Right lobe of liver (tissue), 6 donors: ENCODE measurements around the gene APBA1. TPM values are rescaled to one million over a fixed set of nuclear protein-coding genes. Genes with fewer than 3 reads are reported as not detected.
A peak's percentile ranks its signal among the peaks of the same experiment; 100 is the strongest.

ENCODE experiments used
- ATAC-seq, 4 donors: fragments of 200-7000 bp; cut with Tn5 transposase; one replicate each; pipeline ENCODE4 v1.9.1; 2020; ENCODE audit warnings: mild to moderate bottlenecking in 4 of 4, moderate library complexity in 4 of 4
- DNase-seq, 3 donors: peaks; one replicate each; pipeline ENCODE4 v3.0.0-alpha.2; 2020
- H3K27ac ChIP-seq, 3 donors: fragments of 200-600 bp; one replicate each; pipeline ENCODE4 v1.8.0; 2022
- H3K27me3 ChIP-seq, 2 donors: fragments of 200-600 bp; one replicate each; pipeline ENCODE4 v1.8.0; 2022
- H3K36me3 ChIP-seq, 4 donors: fragments of 200-600 bp; sonication (generic) in 1 of 4; one replicate each; pipeline versions ENCODE4 v1.5.1 to v1.8.0; 2017 to 2022; ENCODE audit warnings: control low read depth in 1 of 4
- H3K4me1 ChIP-seq, 4 donors: fragments of 200-600 bp; sonication (generic) in 1 of 4; one replicate each; pipeline versions ENCODE4 v1.5.1 to v1.8.0; 2017 to 2022; ENCODE audit warnings: control low read depth in 1 of 4
- H3K4me3 ChIP-seq, 3 donors: fragments of 200-600 bp; one replicate each; pipeline ENCODE4 v1.8.0; 2022
- H3K9me3 ChIP-seq, 4 donors: fragments of 200-600 bp; sonication (generic) in 1 of 4; one replicate each; pipeline versions ENCODE4 v1.5.1 to v1.8.0; 2017 to 2022; ENCODE audit warnings: control low read depth in 1 of 4
- POLR2A ChIP-seq: fragments of 450-650 bp; IDR thresholded peaks from one replicate; pipeline ENCODE4 v1.6.1; 2017; ENCODE audit warnings: antibody characterized with exemption, mild to moderate bottlenecking
- WGBS: methylation state at CpG from one replicate; pipeline ENCODE4 v1.1.6; 2018; ENCODE audit warnings: low coverage, low lambda C conversion rate; ENCODE audit not compliant: insufficient coverage; ENCODE audit errors: missing lambda C conversion rate; 5-methylcytosine and 5-hydroxymethylcytosine counted together
- intact Hi-C, 2 donors: fragments of 100-400 bp; cut with DNase I; formaldehyde crosslinking; loops; one replicate each; pipeline versions ENCODE4 v1.11.2 to v1.14.1; 2022
- total RNA-seq, 6 experiments: library from RNA; depleted of rRNA in 2 of 6; stranded (reverse); fragments of >200 nt in 2 of 6; fragmentation: NEBNext Ultra II Directional in 3 of 6; extraction: Animal tissue kit (Norgen Biotek cat#: 25700) in 3 of 6; gene quantifications; one replicate each; pipeline versions ENCODE4 v1.1.0 to v1.2.4, GENCODE V29; 2016 to 2023
- TF ChIP-seq, protein P1 (sequence below), 4 donors: fragments of 200-600 bp in 3 of 4; fragments of 450-650 bp in 1 of 4; IDR thresholded peaks; one replicate each; pipeline versions ENCODE4 v1.5.1 to v1.8.0; 2016 to 2022; ENCODE audit warnings: antibody characterized with exemption in 4 of 4, mild to moderate bottlenecking in 2 of 4
- donor health status: DM: no; HTN: yes; CAD: no.
- donor health status: DM: no; HTN: no; CAD: no.
- donor health status: DM: no; HTN: no; CAD: no.
- donor health status: DM: no; HTN: yes; CAD: no.
- donor health status: DM: no; HTN: yes; CAD: no.

Gene APBA1
- total RNA-seq, 6 experiments from 2014 or later: 6.6 to 25.5 (median 16.7) TPM

DNA sequence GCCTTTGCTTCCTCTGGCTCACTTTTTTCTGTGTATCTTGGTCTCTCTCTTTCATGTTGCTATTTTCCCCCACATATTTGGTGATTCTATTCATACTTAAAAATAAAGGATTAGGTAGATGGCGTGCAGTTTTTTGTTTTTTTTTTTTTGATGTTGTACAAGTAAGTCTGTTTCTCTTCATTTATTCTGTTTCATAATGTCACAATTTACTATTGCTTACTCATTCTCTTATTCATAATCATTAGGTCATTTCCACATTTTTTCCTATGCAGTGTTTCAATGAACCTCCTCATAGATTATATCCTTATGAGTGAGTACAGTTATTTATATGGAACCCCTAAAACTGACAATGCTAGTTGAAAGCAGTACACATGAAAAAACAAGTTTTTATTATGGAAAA is 136.3 kb downstream of the APBA1 start:
- H3K36me3 ChIP-seq: no peaks in the 10 kb centered on the region
- DNase-seq (no peak), ATAC-seq (no peak)
- intact Hi-C loops: no loop called here
- TF ChIP-seq, protein P1, sequence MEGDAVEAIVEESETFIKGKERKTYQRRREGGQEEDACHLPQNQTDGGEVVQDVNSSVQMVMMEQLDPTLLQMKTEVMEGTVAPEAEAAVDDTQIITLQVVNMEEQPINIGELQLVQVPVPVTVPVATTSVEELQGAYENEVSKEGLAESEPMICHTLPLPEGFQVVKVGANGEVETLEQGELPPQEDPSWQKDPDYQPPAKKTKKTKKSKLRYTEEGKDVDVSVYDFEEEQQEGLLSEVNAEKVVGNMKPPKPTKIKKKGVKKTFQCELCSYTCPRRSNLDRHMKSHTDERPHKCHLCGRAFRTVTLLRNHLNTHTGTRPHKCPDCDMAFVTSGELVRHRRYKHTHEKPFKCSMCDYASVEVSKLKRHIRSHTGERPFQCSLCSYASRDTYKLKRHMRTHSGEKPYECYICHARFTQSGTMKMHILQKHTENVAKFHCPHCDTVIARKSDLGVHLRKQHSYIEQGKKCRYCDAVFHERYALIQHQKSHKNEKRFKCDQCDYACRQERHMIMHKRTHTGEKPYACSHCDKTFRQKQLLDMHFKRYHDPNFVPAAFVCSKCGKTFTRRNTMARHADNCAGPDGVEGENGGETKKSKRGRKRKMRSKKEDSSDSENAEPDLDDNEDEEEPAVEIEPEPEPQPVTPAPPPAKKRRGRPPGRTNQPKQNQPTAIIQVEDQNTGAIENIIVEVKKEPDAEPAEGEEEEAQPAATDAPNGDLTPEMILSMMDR (IDR thresholded peaks at IDR 0.05): no peak
- TF ChIP-seq POLR2A: no peak
- no peaks in the 10 kb centered on the region for H3K27me3 ChIP-seq
- no peak overlapping the region for H3K27ac ChIP-seq
- WGBS: 82% methylated on average over 1 of the region's 1 CpG
- no peaks in the 10 kb centered on the region for H3K4me1 ChIP-seq
- H3K9me3 ChIP-seq: no peaks in the 10 kb centered on the region
- no peak overlapping the region for H3K4me3 ChIP-seq

DNA sequence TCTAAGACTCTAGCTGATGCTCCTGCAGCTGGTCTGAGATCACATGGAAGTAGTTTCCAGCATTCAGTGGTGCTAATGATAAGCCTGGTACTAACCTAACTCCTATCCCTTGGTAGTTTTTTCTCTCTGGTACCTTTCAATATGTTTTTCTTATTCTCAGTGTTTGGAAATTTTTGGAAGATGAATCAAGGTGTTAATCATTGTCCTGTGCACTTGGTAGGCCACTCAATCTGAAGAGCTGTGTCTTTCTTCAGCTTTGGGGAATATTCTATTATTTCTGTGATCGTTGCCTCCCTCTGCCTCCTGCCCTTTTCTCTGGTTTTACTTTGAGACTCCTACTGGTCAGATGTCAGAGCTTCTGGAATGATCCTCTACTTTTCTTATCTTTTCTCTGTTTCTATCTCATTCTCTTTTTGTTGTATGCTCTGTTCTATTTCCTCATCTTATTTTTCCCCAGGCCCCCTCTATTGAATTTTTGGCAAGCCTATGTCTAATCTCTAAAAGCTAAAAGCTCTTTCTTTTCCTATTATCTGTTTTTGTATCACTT is 136.8 kb downstream of the APBA1 start:
- Histone ChIP-seq H3K4me1 (no peaks in the 10 kb centered on the region), H3K27me3 (no peaks in the 10 kb centered on the region), H3K27ac (no peak overlapping the region), H3K9me3 (no peaks in the 10 kb centered on the region), H3K36me3 (no peaks in the 10 kb centered on the region), H3K4me3 (no peak overlapping the region)
- DNase-seq (no peak), ATAC-seq (no peak)
- TF ChIP-seq, protein P1 (IDR thresholded peaks at IDR 0.05): no peak
- no peak for TF ChIP-seq POLR2A
- 92% methylated on average over 1 of the region's 1 CpG for WGBS
- intact Hi-C loops: no loop called here

DNA sequence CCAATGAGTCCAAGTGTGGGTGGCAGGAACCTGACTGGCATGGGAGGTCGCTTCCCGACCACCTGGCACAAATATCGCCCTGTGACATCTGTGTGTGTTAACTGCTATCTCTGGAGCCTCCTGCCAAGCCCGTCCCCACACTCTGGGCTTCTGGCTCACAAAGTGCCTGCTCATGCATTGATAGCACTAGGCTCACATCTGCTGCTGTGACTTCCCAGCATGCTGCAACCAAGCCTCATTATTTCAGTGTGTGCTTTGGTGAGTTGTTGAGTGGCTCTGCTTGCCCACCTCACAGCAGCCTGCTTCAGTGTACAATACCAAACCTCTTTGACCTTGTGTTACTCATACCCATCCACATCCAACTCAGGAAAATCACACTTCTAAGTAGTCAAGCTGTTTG is 139.8 kb downstream of the APBA1 start:
- intact Hi-C loops: no loop called here
- Histone ChIP-seq H3K27ac (no peak overlapping the region), H3K4me3 (no peak overlapping the region), H3K9me3 (no peaks in the 10 kb centered on the region), H3K36me3 (no peaks in the 10 kb centered on the region), H3K4me1 (peaks cover 0 to 8% (median 0%) of the 10 kb centered on the region in 4 donors), H3K27me3 (no peaks in the 10 kb centered on the region)
- WGBS: no CpG with 5 or more reads among the region's 4 CpGs
- ATAC-seq: peak in 3 of 4 donors; percentile 33 to 41 (median 33)
- TF ChIP-seq, protein P1 (IDR thresholded peaks at IDR 0.05): no peak
- no peak for TF ChIP-seq POLR2A
- no peak for DNase-seq

DNA sequence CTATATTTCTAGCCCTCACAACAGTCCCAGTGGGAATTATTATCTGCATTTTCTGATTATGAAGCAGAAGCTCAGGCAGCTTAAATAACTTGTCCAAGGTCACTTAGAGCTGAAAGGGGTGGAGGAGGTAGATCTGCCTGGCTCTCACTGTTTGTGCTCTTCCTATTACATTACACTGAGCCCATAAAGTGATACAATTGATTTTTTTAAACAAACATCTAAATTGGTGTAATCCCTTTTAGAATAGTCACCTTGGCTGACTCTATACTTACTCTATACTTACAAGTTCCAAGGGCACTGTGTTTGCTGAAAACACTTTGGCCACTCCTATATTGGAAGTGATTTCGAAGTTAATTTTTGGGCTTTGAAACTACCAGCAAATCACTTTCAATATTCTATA is 144.7 kb downstream of the APBA1 start:
- intact Hi-C loops: no loop called here
- WGBS: 19% methylated on average over 1 of the region's 1 CpG
- Histone ChIP-seq H3K4me1 (peaks cover 0 to 8% (median 0%) of the 10 kb centered on the region in 4 donors), H3K36me3 (no peaks in the 10 kb centered on the region), H3K27me3 (no peaks in the 10 kb centered on the region), H3K27ac (peak overlapping the region in 1 of 3 donors; percentile 50), H3K4me3 (no peak overlapping the region), H3K9me3 (no peaks in the 10 kb centered on the region)
- DNase-seq (no peak), ATAC-seq (peak; percentile 90 to 96 (median 93))
- TF ChIP-seq, protein P1 (IDR thresholded peaks at IDR 0.05): no peak
- TF ChIP-seq POLR2A: no peak

DNA sequence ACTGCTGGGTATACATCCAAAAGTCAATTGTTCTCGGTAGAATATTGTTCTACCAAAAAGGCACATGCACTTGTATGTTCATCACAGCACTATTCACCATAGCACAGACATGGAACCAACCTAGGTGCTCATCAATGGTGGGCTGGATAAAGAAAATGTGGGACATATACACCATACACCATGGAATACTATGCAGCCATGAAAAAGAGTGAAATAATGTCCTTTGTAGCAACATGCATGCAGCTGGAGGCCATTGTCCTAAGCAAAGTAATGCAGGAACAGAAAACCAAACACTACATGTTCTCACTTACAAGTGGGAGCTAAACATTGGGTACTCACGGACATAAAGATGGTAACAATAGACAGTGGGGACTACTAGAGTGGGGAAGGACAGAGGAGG is 145.5 kb downstream of the APBA1 start:
- intact Hi-C loops: no loop called here
- ATAC-seq (no peak), DNase-seq (no peak)
- Histone ChIP-seq H3K36me3 (no peaks in the 10 kb centered on the region), H3K27ac (no peak overlapping the region), H3K9me3 (no peaks in the 10 kb centered on the region), H3K27me3 (no peaks in the 10 kb centered on the region), H3K4me1 (peaks cover 0 to 8% (median 0%) of the 10 kb centered on the region in 4 donors), H3K4me3 (no peak overlapping the region)
- WGBS: 96% methylated on average over 2 of the region's 2 CpGs
- TF ChIP-seq, protein P1 (IDR thresholded peaks at IDR 0.05): no peak
- TF ChIP-seq POLR2A: no peak
